Gastroesophageal sphincter (tissue), 4 donors: Measurements from ENCODE around the gene NFATC4. TPM values are rescaled to one million over a fixed set of nuclear protein-coding genes. Genes with fewer than 3 reads are reported as not detected.

ENCODE experiments used
- ATAC-seq: fragments of 150-250 bp; one replicate; pipeline ENCODE4 v1.9.1; 2016; ENCODE audit warnings: mild to moderate bottlenecking, moderate library complexity
- H3K27ac ChIP-seq, 4 donors: fragments of 200-600 bp; sonication (generic) in 3 of 4; 1 replicate in 3 of 4; 2 replicates in 1 of 4; pipeline ENCODE4 v1.5.1; 2016 to 2019
- H3K27me3 ChIP-seq: fragments of 200-600 bp; sonication (generic); one replicate; pipeline ENCODE4 v1.5.1; 2019
- H3K36me3 ChIP-seq, 2 donors: fragments of 200-600 bp; sonication (generic); one replicate each; pipeline ENCODE4 v1.5.1; 2019; ENCODE audit warnings: control low read depth in 1 of 2
- H3K4me1 ChIP-seq, 3 donors: fragments of 200-600 bp; sonication (generic); 1 replicate in 2 of 3; 2 replicates in 1 of 3; pipeline ENCODE4 v1.5.1; 2016 to 2019; ENCODE audit warnings: control low read depth in 2 of 3
- H3K4me3 ChIP-seq, 2 donors: fragments of 200-600 bp; sonication (generic); one replicate each; pipeline ENCODE4 v1.5.1; 2019; ENCODE audit warnings: mild to moderate bottlenecking in 1 of 2, moderate library complexity in 1 of 2
- H3K9me3 ChIP-seq, 3 donors: fragments of 200-600 bp; sonication (generic); one replicate each; pipeline ENCODE4 v1.5.1; 2017 to 2019; ENCODE audit warnings: control low read depth in 2 of 3
- CTCF ChIP-seq, 4 experiments: fragments of 200-600 bp in 2 of 4; fragments of 450-650 bp in 2 of 4; sonication (generic) in 1 of 4; IDR thresholded peaks; one replicate each; pipeline ENCODE4 v1.5.1; 2017 to 2019; ENCODE audit warnings: antibody characterized with exemption in 4 of 4, mild to moderate bottlenecking in 2 of 4, moderate library complexity in 2 of 4
- EP300 ChIP-seq: sonication (generic); formaldehyde crosslinking; IDR thresholded peaks from one replicate; pipeline ENCODE4 v1.6.1; 2017; ENCODE audit warnings: antibody characterized with exemption, mild to moderate bottlenecking
- POLR2A ChIP-seq, 2 donors: fragments of 450-650 bp; IDR thresholded peaks; one replicate each; pipeline ENCODE4 v1.6.1; 2017; ENCODE audit warnings: antibody characterized with exemption in 2 of 2, mild to moderate bottlenecking in 2 of 2, moderate library complexity in 1 of 2
- POLR2AphosphoS5 ChIP-seq: sonication (generic); formaldehyde crosslinking; IDR thresholded peaks from one replicate; pipeline ENCODE4 v1.6.1; 2017; ENCODE audit warnings: antibody characterized with exemption
- WGBS, 2 donors: methylation state at CpG; one replicate each; pipeline ENCODE4 v1.1.5; 2018; ENCODE audit warnings: low coverage in 1 of 2; 5-methylcytosine and 5-hydroxymethylcytosine counted together
- total RNA-seq, 4 donors: library from RNA; depleted of rRNA; stranded (reverse); fragments of >200 nt; gene quantifications; one replicate each; pipeline ENCODE4 v1.1.0, GENCODE V29; 2016

The NFATC4 gene
- total RNA-seq, 4 donors from 2014 or later: 33.5 to 63.5 (median 57.9) TPM

- no peaks in the 10 kb centered on the region for H3K9me3 ChIP-seq
- TF ChIP-seq POLR2A (IDR thresholded peaks at IDR 0.05) (no peak), POLR2AphosphoS5 (no peak), CTCF (IDR thresholded peaks at IDR 0.05) (no peak), EP300 (no peak)
- no peaks in the 10 kb centered on the region for H3K27me3 ChIP-seq
- peaks cover 0 to 17% (median 13%) of the 10 kb centered on the region in 3 donors for H3K4me1 ChIP-seq
- H3K27ac ChIP-seq: no peak overlapping the region
- no peak for ATAC-seq
- WGBS, 2 donors: 56 to 58% methylated on average over 2 of the region's 2 CpGs
- no peak overlapping the region for H3K4me3 ChIP-seq
- no peaks in the 10 kb centered on the region for H3K36me3 ChIP-seq
Observed at GRCh38 chr14:24361326-24361725, 6.7 kb upstream of the NFATC4 start.

- H3K36me3 ChIP-seq: no peaks in the 10 kb centered on the region
- ATAC-seq: no peak
- H3K4me3 ChIP-seq: no peak overlapping the region
- H3K27ac ChIP-seq: no peak overlapping the region
- 17 to 42% methylated on average over 1 to 2 of the region's 2 CpGs for WGBS, 2 donors
- peaks cover 0 to 27% (median 13%) of the 10 kb centered on the region in 3 donors for H3K4me1 ChIP-seq
- no peaks in the 10 kb centered on the region for H3K9me3 ChIP-seq
- no peak for TF ChIP-seq CTCF (IDR thresholded peaks at IDR 0.05)
- TF ChIP-seq EP300: no peak
- TF ChIP-seq POLR2AphosphoS5: no peak
- TF ChIP-seq POLR2A (IDR thresholded peaks at IDR 0.05): no peak
- H3K27me3 ChIP-seq: no peaks in the 10 kb centered on the region
Observed at GRCh38 chr14:24362241-24362960, 5.6 kb upstream of the NFATC4 start.

- Histone ChIP-seq H3K4me1 (peaks cover 0 to 37% (median 13%) of the 10 kb centered on the region in 3 donors), H3K36me3 (no peaks in the 10 kb centered on the region), H3K27me3 (no peaks in the 10 kb centered on the region), H3K27ac (no peak overlapping the region), H3K4me3 (no peak overlapping the region), H3K9me3 (no peaks in the 10 kb centered on the region)
- TF ChIP-seq EP300 (no peak), POLR2A (IDR thresholded peaks at IDR 0.05) (no peak), CTCF (IDR thresholded peaks at IDR 0.05) (no peak), POLR2AphosphoS5 (no peak)
- WGBS, 2 donors: 72 to 84% methylated on average over 3 to 5 of the region's 5 CpGs
- ATAC-seq: no peak
Observed at GRCh38 chr14:24363401-24363800, 4.6 kb upstream of the NFATC4 start.

- Histone ChIP-seq H3K27me3 (no peaks in the 10 kb centered on the region), H3K4me1 (peaks cover 0 to 51% (median 19%) of the 10 kb centered on the region in 3 donors), H3K4me3 (no peak overlapping the region), H3K27ac (peak overlapping the region in 3 of 4 donors; percentile 95 to 99 (median 97)), H3K9me3 (no peaks in the 10 kb centered on the region), H3K36me3 (no peaks in the 10 kb centered on the region)
- TF ChIP-seq EP300 (no peak), POLR2AphosphoS5 (no peak), POLR2A (IDR thresholded peaks at IDR 0.05) (no peak), CTCF (IDR thresholded peaks at IDR 0.05) (no peak)
- no peak for ATAC-seq
- 30 to 34% methylated on average over 1 of the region's 1 CpG for WGBS, 2 donors
Observed at GRCh38 chr14:24364841-24365240, 3.1 kb upstream of the NFATC4 start.
